CD14-positive monocyte (primary cell): ENCODE measurements around the gene RAB22A. TPM values are rescaled to one million over a fixed set of nuclear protein-coding genes. Genes with fewer than 3 reads are reported as not detected.
"Not testable (repeated sequence)": the region's sequence is repeated elsewhere in the genome, so short reads cannot be mapped to it uniquely, and the experiment has no call there.

Experiments used
- DNase-seq, 3 donors: peaks; one replicate each; pipeline ENCODE4 v3.0.0-alpha.2; 2011 to 2022
- H2AFZ ChIP-seq: 2 replicates; pipeline ENCODE4 v1.6.0; 2012; ENCODE audit warnings: mild to moderate bottlenecking, low read depth, low read length, inconsistent platforms; ENCODE audit not compliant: insufficient read depth, poor library complexity, severe bottlenecking
- H3K27ac ChIP-seq, 2 donors: 1 replicate in 1 of 2; 2 replicates in 1 of 2; pipeline ENCODE4 v1.5.1; 2012 to 2013; ENCODE audit warnings: low read length in 2 of 2, control low read depth in 1 of 2, inconsistent platforms in 1 of 2, low read depth in 1 of 2, mild to moderate bottlenecking in 1 of 2
- H3K27me3 ChIP-seq, 2 donors: one replicate each; pipeline versions ENCODE4 v1.6.0 to v1.6.1; 2011 to 2013; ENCODE audit warnings: low read length in 2 of 2; ENCODE audit not compliant: control insufficient read depth in 2 of 2, insufficient read depth in 2 of 2
- H3K36me3 ChIP-seq, 2 donors: replicated peaks in 1 of 2; 1 replicate in 1 of 2; 2 replicates in 1 of 2; pipeline versions ENCODE4 v1.5.1 to v1.6.1; 2012 to 2013; ENCODE audit warnings: low read length in 2 of 2, control low read depth in 1 of 2, inconsistent platforms in 1 of 2, mild to moderate bottlenecking in 1 of 2; ENCODE audit not compliant: insufficient read depth in 2 of 2, control insufficient read depth in 1 of 2
- H3K4me1 ChIP-seq, 2 donors: 1 replicate in 1 of 2; 2 replicates in 1 of 2; pipeline versions ENCODE4 v1.5.1 to v1.6.1; 2012 to 2013; ENCODE audit warnings: low read length in 2 of 2, control low read depth in 1 of 2, inconsistent platforms in 1 of 2, mild to moderate bottlenecking in 1 of 2, moderate library complexity in 1 of 2; ENCODE audit not compliant: insufficient read depth in 2 of 2, control insufficient read depth in 1 of 2
- H3K4me2 ChIP-seq: replicated peaks from 2 replicates; pipeline ENCODE3; 2012; ENCODE audit warnings: low read length, moderate library complexity, mild to moderate bottlenecking; ENCODE audit not compliant: poor library complexity, severe bottlenecking; ENCODE audit errors: extremely low read depth
- H3K4me3 ChIP-seq, 3 experiments: fragments of 200-600 bp in 1 of 3; sonication (generic) in 1 of 3; replicated peaks in 1 of 3; 1 replicate in 2 of 3; 2 replicates in 1 of 3; pipeline ENCODE4 v1.5.1; 2011 to 2013; ENCODE audit warnings: low read length in 3 of 3, mild to moderate bottlenecking in 3 of 3, control low read depth in 2 of 3, low read depth in 2 of 3, inconsistent platforms in 1 of 3, moderate library complexity in 1 of 3
- H3K79me2 ChIP-seq: 2 replicates; pipeline ENCODE4 v1.6.0; 2012; ENCODE audit warnings: mild to moderate bottlenecking, control low read depth, inconsistent platforms, low read length, moderate library complexity; ENCODE audit not compliant: insufficient read depth
- H3K9ac ChIP-seq: 2 replicates; pipeline ENCODE4 v1.6.0; 2017; ENCODE audit warnings: low read length, mild to moderate bottlenecking; ENCODE audit not compliant: insufficient read depth, poor library complexity, severe bottlenecking
- H3K9me3 ChIP-seq, 2 donors: replicated peaks in 1 of 2; 1 replicate in 1 of 2; 2 replicates in 1 of 2; pipeline versions ENCODE4 v1.5.1 to v1.6.1; 2012 to 2013; ENCODE audit warnings: low read length in 2 of 2, control low read depth in 1 of 2; ENCODE audit not compliant: control insufficient read depth in 1 of 2, insufficient read depth in 1 of 2
- H4K20me1 ChIP-seq: 2 replicates; pipeline ENCODE4 v1.6.0; 2012; ENCODE audit warnings: mild to moderate bottlenecking, low read length, control low read depth, moderate library complexity; ENCODE audit not compliant: insufficient read depth
- H3K27ac Mint-ChIP-seq, 7 donors: one replicate each; pipeline ENCODE4 v1.8.0; 2020; ENCODE audit warnings: mild to moderate bottlenecking in 7 of 7, mixed read lengths in 7 of 7, moderate library complexity in 6 of 7, inconsistent platforms in 2 of 7
- H3K27me3 Mint-ChIP-seq, 3 donors: one replicate each; pipeline ENCODE4 v1.8.0; 2021 to 2022; ENCODE audit warnings: low read depth in 3 of 3, mild to moderate bottlenecking in 3 of 3, mixed read lengths in 3 of 3, moderate library complexity in 3 of 3, inconsistent platforms in 1 of 3
- H3K36me3 Mint-ChIP-seq, 2 donors: one replicate each; pipeline ENCODE4 v1.8.0; 2020; ENCODE audit warnings: mixed read lengths in 2 of 2, inconsistent platforms in 1 of 2, mild to moderate bottlenecking in 1 of 2
- H3K4me1 Mint-ChIP-seq: one replicate; pipeline ENCODE4 v1.8.0; 2020; ENCODE audit warnings: mild to moderate bottlenecking, mixed read lengths
- H3K4me3 Mint-ChIP-seq, 2 donors: one replicate each; pipeline ENCODE4 v1.8.0; 2020; ENCODE audit warnings: mild to moderate bottlenecking in 2 of 2, mixed read lengths in 2 of 2, moderate library complexity in 1 of 2
- H3K9me3 Mint-ChIP-seq, 7 donors: one replicate each; pipeline ENCODE4 v1.8.0; 2020 to 2022; ENCODE audit warnings: mixed read lengths in 7 of 7, mild to moderate bottlenecking in 6 of 7, moderate library complexity in 6 of 7, inconsistent platforms in 2 of 7
- CTCF ChIP-seq: fragments of 200-600 bp; IDR thresholded peaks from one replicate; pipeline ENCODE4 v1.8.0; 2022; ENCODE audit warnings: antibody characterized with exemption, mild to moderate bottlenecking
- WGBS: methylation state at CpG from one replicate; pipeline ENCODE4 v1.1.5; 2013; ENCODE audit warnings: missing lambda C conversion rate; ENCODE audit not compliant: insufficient coverage; 5-methylcytosine and 5-hydroxymethylcytosine counted together
- intact Hi-C, 2 donors: fragments of 100-400 bp; cut with micrococcal nuclease; formaldehyde crosslinking; loops; one replicate each; pipeline versions ENCODE4 v1.15.0 to v1.15.1; 2023
- polyA plus RNA-seq, 3 donors: library from polyadenylated mRNA; depleted of rRNA in 1 of 3; unstranded in 2 of 3; stranded (reverse) in 1 of 3; fragments of 300-500 nt in 2 of 3; fragments of >200 nt in 1 of 3; fragmentation: Illumina TruSeq in 2 of 3; gene quantifications; 1 replicate in 2 of 3; 2 replicates in 1 of 3; pipeline ENCODE4 v1.2.3, GENCODE V29; 2012 to 2021

Gene RAB22A
- polyA plus RNA-seq, 3 donors, result 5.8 to 10.6 (median 9.8) TPM

DNA sequence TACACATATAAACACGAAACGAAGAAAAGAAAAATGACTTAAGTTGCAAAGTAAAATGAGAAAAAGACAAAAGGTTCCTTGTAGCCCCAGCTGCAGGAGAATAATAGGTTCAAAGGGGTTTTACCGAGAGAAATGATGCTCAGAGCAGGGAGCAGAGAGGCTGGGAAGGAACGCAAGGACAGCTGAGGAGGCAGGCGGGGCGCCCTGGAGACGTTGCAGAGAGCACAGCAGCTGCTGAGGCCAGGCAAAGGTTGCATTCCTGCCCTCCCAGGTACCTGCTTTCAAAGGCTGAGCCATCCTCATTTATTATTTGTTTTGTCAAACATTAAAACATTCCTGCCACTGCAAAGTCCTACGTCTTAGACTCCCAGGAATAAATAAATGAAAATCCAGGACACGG is 63.3 kb downstream of the RAB22A start:
- TF ChIP-seq CTCF, result no peak
- no peak overlapping the region for H2AFZ ChIP-seq
- no peaks in the 10 kb centered on the region for H3K4me1 ChIP-seq
- no peaks in the 10 kb centered on the region for H3K79me2 ChIP-seq
- H3K9ac ChIP-seq, result no peak overlapping the region
- Mint-ChIP-seq H3K36me3 (peaks cover 0 to 2% of the 10 kb centered on the region in 2 donors), H3K27me3 (peaks cover 3 to 17% (median 6%) of the 10 kb centered on the region in 3 donors), H3K27ac (no peak overlapping the region), H3K4me3 (no peak overlapping the region), H3K4me1 (peaks cover 9% of the 10 kb centered on the region), H3K9me3 (no peaks in the 10 kb centered on the region)
- no peaks in the 10 kb centered on the region for H4K20me1 ChIP-seq
- H3K4me2 ChIP-seq, result no peak overlapping the region
- intact Hi-C loops, result no loop called here
- H3K36me3 ChIP-seq, result peaks cover 0 to 2% of the 10 kb centered on the region in 2 donors
- WGBS, result 89% methylated on average over 7 of the region's 9 CpGs
- no peaks in the 10 kb centered on the region for H3K9me3 ChIP-seq
- H3K27ac ChIP-seq, result no peak overlapping the region
- H3K4me3 ChIP-seq, result no peak overlapping the region
- peaks cover 0 to 4% of the 10 kb centered on the region in 2 donors for H3K27me3 ChIP-seq
- no peak for DNase-seq

GRCh38 chr20:58373296-58373695 is 63.8 kb downstream of the RAB22A start:
- H3K4me3 Mint-ChIP-seq, H3K27ac ChIP-seq, DNase-seq, H3K36me3 Mint-ChIP-seq, H3K27ac Mint-ChIP-seq, H3K27me3 ChIP-seq, H3K4me1 ChIP-seq, intact Hi-C loops, H3K9ac ChIP-seq, H4K20me1 ChIP-seq, H3K9me3 Mint-ChIP-seq, H3K36me3 ChIP-seq, H3K4me2 ChIP-seq, H2AFZ ChIP-seq, H3K4me1 Mint-ChIP-seq, H3K4me3 ChIP-seq, H3K9me3 ChIP-seq, H3K79me2 ChIP-seq: not testable (repeated sequence)
- 98% methylated on average over 4 of the region's 8 CpGs for WGBS
- H3K27me3 Mint-ChIP-seq, result peaks cover 6 to 21% (median 8%) of the 10 kb centered on the region in 3 donors
